HG03097 (cell line): ENCODE results near the gene C5orf47.

ENCODE experiments used
- ATAC-seq: cut with Tn5 transposase; IDR thresholded peaks from one replicate; pipeline ENCODE4 v1.9.1; 2021; ENCODE audit not compliant: unreplicated experiment, low FRiP score

The C5orf47 gene

DNA sequence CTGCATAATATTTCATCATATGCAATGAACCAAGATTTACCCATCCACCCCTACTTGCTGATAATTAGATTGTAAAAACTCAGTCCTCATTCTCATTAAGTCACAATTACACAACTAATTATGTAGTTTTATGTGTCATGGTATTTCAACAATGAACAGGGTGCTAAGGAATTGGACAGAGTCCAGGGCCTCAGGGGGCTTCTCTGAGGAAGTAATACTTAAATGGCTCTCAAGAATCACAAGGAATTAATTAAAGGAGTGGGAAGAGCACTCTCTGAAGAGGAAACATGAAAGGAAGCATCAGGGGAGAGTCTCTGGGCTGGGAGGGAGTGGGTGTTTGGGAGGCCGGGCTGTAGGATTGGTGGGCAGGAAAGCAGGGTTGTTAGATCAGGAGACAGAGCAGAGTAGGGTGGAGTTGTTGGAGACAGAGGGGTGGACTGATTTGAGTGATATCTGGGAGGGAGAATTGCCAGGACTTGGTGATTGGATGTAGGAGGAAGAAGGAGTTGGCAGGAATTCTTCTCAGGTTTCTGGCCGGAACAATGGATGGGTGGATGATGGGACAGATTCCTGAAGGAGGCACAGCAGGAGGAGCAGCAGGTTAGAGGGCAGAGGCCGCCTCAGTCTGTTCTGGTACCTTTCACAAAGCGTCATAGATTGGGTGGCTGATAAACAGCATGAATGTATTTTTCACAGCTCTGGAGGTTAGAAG lies 33.6 kb downstream of the C5orf47 start:
- ATAC-seq = no peak

DNA sequence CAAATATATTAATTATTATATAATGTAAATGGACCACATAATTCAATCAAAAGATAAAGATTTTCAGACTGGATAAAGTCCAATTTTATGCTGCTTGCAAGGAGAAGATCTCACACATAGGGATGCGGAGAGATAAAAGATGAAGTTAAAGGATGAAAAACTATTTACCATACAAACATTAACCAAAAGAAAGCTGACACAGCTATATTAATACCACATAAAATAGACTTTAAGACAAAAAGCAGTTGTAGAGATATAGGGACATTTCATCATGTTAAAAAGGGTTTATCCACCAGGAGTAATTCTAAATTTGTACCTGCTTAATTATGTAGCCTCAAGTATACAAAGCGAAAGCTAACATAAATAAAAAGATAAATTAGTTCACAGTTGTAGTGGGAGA lies 41.3 kb downstream of the C5orf47 start:
- ATAC-seq = no peak

DNA sequence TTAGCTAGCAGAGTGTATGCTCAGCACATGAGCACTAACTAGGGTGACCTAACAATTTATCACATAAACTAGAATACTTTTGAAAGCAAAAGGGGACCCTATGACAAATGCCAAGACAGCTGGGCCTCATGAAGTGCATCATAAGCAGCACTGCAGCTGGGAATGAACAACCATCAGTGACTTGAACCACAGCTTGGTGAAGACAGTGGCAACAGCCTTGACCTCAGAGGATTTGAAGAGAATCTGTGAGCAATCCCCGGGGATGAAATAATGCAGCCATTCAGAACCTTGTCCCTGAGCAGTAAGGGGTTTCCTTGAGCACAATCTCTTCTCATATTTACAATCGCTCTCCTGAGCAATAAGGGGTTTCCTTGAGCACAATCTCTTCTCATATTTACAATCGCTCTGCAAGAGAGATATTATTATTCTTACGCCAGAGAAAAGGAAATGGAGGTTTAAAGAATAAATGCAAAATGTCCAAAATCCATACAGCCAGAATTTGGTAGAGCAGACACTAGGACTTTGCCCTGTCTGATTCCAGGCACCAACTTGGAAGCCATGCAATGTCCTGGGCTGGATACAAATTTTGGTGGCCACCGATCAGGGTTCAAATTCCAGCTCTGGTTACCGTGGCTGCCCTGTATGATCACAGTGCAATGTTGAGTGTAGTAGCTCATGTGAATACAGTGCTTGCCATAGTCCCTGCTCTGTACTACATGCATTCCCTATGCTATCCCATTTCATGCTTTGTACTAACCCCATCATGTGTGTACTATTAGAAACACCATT lies 55.7 kb downstream of the C5orf47 start:
- no peak for ATAC-seq

DNA sequence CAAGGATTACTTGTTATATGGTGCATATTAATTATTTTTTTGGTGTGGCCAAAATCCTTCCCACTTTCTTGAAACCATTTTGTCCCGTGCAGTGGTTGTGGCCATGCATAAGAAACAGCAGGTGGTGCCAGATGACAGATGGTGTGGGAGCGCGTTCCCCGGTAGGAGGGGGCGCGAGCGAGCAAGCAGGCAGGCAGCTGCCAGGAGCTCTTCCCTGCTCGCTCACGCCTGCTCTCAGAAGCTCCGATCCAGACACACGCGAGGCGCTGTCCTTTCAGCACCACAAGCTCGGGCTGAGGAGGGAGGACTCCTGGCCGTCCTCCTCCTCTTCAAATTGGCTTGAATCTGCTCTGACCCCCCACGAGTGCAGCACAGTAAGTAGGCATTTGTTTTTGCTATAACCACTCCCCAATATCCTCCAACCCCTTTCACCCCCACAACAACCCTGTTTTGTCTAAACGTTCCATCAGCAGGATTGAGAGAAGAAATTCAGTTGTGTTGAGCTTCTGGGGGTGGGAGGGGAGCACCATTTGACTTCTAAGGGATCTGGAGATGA lies 56.6 kb downstream of the C5orf47 start, which contains the start of gene NSG2:
Gene NSG2 (plus strand): TSS at position 237 of the 556 bp plus-strand sequence. CDS start 1,050 bp downstream, outside the sequence.
- peak; percentile 74 for ATAC-seq

DNA sequence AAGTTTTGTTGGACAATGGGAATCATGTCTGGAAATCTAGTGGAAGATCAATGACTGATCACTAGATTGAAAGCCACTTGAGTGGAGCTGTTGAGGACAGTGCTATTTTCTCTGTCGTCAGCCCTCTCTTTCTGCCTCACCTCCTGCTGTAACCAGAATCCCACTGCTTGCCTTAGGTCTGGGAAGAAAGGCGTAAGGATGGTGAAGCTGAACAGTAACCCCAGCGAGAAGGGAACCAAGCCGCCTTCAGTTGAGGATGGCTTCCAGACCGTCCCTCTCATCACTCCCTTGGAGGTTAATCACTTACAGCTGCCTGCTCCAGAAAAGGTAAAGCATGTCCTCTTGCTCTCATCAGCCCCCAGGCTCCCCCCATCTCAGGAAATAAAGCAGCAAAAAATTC lies 57.6 kb downstream of the C5orf47 start:
- ATAC-seq = no peak

DNA sequence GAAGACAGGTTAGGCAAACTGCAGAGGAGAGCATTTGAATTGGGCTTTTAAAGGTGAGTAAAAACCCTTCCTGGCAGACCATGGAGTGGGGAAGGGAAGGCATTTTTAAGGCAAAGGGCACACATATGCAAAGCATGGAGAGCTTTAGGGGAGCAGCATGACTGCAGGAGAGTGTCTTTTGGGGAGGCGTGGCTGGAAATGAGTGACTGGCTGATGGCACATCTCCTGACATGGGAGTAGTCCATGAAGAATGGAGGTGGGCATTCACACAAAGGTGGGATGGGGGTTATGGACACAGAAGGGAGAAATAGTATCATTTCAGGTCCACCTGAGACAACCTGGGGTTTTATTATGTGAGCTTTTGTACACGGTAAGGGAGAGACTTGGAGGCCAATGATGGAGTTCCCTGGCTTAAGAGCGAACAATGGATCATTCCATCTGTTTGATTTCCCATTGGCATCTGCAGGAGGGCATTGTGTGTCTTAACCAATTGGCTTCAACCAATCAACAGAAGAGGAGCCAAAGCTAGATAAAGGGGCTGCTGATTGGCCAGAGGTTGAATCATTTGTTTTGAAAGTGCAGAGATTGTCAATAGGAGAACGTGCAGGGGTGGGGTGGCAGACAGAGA lies 58.6 kb downstream of the C5orf47 start:
- no peak for ATAC-seq

DNA sequence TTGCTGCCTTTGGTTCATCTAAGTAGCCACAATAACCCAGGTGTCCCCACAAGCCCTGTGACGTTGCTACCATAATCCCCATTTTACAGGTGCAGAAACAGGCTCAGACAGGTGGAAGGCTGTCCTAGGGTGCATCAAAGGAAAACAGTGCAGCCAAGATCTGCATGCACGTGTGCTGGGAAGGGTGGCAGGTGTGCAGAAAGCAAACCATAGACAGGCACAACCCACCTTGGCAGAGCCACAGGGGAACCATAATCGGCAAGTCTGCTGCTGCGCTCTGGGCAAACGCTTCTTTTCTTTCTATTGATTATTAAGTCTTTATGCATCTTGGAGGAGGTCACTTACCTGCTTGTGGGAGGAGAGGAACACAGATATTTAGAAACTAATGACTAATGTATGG lies 63.7 kb downstream of the C5orf47 start:
- no peak for ATAC-seq

DNA sequence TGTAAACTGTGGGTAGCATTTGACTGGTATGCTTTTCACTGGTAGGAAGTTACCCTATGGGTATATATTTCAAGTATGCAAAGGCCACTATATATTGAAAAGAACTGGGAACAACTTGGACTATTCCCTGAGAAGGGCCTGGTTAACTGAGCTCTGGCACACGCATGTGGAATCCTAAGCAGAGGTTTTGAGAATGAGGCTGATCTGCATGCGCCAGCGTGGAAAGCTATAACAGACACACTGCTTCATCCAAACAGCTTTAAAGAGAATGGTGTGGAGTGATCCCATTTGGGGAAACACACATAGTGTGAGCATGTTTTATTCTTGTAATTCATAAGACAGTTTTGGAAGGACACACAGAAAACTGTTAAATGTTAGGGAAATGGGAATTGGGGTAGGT lies 64.9 kb downstream of the C5orf47 start:
- ATAC-seq = no peak
